Left forelimb (tissue), 1 donor: ENCODE measurements around the gene MOK.

ENCODE experiments used
- DNase-seq: peaks from one replicate; pipeline ENCODE4 v3.0.0-alpha.2; 2018; ENCODE audit warnings: low spot score

Gene MOK

GRCh38 chr14:102283631-102284129, 21.3 kb downstream of the MOK start:
- no peak for DNase-seq

- no peak for DNase-seq
Measured at GRCh38 chr14:102282751-102283465, 22.1 kb downstream of the MOK start.

DNA sequence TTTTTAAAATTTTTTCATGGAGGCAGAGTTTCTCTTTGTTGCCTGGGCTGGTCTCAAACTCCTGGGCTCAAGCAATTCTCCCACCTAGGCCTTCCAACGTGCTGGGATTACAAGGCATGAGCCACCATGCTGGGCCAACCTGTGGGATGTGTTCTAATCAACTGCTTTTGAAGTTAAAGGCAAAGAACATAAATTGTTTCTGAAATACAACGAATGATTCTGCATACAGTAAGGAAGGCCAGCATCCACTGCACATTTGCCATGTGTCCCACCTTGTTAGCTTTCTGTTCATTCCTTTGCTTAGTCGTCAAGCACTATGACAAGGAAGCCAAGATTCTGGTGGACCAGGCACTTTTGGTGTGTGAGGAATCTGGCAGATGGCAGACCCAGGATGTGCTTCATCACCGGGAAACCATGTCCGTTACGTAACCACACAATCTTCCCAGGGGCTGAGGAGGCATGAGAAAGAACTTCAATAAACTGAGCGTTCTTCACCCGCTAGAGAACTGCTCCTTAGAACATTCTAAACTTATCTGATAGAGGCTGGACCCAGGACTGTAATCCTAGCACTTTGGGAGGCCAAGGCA, 24.5 kb downstream of the MOK start:
- no peak for DNase-seq

GRCh38 chr14:102279688-102280348, 25.1 kb downstream of the MOK start:
- DNase-seq: no peak

GRCh38 chr14:102279282-102279681, 25.7 kb downstream of the MOK start:
- no peak for DNase-seq

DNA sequence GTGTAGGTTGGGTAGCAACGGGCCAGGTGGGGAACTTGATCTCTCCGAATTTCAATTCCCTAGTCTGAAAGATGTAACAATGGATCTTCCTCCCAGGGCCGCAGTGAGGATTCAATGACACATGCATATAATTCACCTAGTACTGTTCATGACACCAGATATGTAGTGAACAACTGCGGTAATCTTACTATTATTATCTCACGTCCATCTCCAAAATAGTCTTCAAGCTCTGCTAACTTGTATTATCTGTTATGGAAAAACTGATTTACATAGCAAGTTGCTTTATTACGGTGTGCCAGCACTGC, 26.4 kb downstream of the MOK start:
- no peak for DNase-seq

DNA sequence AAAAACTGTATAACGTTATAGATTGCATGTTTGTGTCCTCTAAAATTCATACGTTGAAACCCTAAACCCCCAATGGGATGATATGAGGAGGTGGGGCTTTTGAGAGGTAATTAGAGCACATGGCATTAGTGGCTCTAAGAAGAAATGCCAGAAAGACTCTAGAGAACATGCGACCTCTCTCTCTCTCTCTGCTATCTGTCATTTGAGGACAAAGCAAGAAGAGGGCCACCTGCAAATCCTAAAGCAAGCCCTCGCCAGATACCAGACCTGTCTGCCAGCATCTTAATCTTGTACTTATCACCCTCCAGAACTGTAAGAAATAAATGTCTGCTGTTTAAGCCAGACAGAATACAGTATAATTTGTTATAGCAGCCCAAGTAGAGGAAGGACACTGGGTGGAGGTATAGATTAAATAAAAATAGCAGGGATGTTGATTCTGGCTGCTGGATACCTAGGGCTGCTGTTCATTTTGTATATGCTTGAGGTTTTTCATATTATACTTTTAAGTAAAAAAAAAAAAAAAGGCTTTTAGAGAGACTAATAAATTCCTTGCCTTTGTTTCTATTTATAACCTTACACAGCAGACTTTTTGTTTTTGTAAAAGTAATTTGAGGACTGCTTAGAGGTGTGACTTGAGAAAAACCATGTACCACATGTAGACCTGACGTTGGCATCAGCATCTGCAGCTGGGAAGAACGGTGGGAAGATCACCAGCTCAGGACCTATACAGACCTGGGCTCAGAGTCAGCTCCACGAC, 26.9 kb downstream of the MOK start:
- no peak for DNase-seq

GRCh38 chr14:102275866-102276265, 29.1 kb downstream of the MOK start:
- no peak for DNase-seq

- DNase-seq: no peak
Measured at GRCh38 chr14:102272392-102272791, 32.6 kb downstream of the MOK start.

- no peak for DNase-seq
Measured at GRCh38 chr14:102264775-102265174, 40.2 kb downstream of the MOK start.

DNA sequence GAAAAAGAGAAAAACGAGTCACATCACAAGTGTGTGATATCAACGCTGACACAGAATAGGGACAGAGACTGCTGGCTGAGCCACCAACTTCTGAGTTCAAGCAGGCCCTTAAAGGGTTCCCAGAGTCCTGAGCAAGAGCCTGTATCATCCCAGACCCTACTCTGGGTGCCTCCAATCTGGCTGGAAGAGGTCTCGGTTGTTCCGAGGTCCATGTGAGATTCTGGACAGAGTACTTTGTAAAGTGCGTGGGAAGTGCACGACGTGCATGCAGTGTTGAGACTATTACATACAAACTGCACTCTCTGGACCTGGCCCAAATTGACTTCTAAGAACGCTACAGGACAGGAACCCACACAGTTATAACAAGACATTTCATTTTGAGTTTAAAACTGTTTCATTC, 40.6 kb downstream of the MOK start:
- no peak for DNase-seq

GRCh38 chr14:102262929-102263462, 42.0 kb downstream of the MOK start:
- no peak for DNase-seq

DNA sequence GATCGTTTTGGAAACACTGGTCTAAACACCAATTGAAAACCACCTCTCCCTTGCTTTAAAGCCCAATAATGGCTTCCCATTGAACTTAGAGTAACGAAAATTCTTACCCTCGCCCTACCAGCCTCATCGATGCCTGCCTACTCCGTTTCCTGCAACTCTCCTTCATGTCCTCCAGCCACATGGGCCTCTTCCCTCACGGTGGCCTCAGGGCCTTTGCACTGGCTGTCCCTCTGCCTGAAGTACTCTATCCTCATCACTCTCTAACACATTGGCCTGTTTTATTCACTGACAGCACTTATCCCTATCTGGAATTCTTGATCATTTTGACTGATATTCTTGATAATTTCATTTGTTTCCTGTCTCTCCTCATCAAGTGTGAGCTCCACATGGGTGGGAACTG, 46.8 kb downstream of the MOK start:
- DNase-seq: no peak

DNA sequence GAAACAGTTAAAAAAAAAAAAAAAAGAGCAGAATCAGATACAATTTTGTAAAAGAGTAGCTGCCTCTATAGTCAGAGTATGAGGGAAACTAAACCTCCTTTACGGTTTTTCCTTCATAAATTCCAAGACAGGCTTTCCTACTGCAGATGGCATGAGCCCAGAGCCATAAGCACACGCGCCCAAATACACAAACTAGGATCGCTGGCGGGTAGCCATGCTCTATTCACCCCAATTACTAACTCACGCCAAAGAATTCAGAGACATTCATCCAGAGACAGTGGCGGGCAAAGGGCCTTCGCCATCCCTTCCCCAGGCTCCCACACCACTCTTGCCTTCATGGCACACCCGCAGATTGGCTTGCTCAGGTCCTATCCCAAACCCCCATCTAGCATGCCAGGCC, 48.2 kb downstream of the MOK start:
- no peak for DNase-seq

DNA sequence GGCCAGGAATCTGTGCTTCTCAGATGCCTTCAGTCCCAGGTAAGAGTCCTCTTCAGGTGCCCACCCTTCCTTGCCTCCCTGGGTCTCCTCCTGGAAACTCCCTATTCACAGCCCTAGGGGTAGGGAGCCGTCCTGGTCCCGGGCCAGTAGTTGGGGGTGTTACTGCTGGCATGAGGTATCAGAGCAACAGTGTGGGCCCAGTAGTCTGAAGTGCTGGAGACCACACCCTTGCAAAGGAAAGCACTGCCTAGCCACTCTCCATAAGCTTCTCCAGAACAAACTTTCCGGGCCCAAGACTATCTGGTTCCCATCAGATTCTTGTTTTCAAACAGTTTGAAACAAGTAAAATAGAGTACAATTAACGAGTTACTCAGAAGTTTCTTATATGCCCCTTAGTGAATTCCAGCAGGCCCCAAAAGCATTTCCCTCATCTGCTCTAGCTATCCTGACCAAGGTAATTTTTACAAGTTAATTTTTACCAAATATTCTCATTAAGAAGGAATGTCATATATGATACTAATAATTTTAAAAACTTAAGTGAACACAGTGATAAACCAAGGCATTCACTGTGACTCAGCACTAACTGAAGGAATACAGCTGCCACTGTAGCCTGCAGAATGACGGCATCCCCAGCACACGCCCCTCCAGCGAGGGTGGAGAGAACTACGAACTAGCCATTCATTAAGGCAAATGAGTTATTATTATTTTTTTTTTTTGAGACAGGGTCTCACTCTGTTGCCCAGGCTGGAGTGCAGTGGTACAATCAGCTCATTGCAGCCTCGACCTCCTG, 49.4 kb downstream of the MOK start:
- DNase-seq: no peak

DNA sequence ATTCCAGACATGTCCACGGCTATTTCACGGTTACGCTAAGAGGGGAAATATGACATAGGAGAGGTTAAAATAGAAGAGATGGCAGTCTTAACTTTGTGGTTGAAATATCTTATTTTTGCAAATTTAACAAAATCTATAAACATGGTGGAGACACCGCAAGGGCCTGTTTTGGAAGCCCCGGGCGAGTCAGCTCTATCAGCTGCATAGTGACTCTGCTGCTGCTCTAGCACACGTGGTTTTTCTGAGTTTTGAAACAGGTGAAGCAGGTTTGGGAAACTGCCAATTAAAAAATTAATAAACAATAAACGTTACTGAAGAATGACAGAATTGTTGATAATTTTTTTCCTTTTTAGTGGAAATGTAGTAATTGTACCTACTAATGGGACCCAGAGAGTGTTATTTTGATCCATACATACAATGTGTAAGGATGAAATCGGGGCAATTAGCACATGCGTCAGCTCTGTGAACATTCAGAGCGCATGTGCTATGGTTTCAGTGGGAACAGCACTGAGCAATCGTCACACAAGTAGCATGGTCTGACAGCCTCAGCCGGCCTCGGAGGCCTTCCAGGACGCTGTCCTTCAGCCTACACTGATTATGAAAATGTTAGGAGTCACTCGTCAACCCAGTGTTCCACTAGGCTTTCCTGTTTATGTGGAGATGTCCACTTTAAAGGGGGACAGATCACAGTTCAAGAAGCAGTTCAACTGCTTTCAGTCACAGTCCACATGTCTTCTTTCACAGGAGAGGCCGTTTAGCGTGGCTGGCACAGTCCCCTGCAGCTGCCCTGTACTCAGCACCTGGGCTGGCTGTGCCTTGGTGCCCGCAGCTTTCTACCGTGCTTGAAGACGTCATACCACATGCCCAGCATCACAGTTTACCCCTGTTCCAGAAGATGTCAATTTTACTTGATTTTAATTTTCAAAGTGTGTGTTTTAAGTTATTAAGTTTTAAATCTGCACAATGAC, 51.8 kb downstream of the MOK start:
- no peak for DNase-seq

DNA sequence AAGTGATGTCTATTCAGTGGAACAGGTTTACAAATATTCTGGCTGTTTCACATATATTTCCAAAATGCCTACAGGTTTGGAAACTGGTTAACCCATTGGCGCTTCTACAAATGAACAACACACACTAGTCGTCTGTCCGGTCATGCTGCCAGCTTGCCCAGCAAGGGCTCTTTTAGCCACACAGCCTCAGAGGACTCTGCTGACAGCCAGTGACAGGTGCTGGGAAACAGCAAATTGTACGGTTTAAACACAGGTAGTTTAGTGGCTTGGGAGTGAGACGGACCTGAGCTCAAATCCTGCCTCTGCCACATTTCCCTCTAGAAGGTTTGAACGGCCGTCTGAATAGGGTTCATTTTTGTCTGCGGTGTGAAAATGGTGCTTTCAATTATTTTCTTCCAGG, 53.8 kb downstream of the MOK start:
- DNase-seq: no peak

- no peak for DNase-seq
Measured at GRCh38 chr14:102250636-102251035, 54.3 kb downstream of the MOK start.

DNA sequence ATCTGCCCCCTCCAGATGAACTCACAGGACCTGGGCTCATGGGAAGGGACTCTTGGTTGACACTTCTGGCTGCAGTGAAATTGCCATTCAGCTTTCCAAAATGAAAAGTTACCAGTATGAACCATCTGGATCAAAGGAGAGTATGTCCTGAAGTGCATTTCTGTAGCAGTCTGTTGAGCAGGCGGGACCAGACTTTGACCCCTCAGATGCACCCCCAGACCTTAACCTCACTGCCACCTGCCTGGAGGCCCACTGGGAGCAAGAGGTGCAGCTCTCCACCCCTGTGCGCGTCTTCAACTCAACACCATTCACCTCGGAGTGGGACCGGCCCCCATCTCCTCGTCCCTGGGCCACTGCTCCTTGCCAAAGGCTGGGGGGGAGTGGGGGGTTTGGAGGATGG, 55.0 kb downstream of the MOK start:
- no peak for DNase-seq

GRCh38 chr14:102249041-102249440, 55.9 kb downstream of the MOK start:
- DNase-seq: no peak

- no peak for DNase-seq
Measured at GRCh38 chr14:102248121-102248520, 56.8 kb downstream of the MOK start.
